ENCODE results near the gene NT5C.

DNA sequence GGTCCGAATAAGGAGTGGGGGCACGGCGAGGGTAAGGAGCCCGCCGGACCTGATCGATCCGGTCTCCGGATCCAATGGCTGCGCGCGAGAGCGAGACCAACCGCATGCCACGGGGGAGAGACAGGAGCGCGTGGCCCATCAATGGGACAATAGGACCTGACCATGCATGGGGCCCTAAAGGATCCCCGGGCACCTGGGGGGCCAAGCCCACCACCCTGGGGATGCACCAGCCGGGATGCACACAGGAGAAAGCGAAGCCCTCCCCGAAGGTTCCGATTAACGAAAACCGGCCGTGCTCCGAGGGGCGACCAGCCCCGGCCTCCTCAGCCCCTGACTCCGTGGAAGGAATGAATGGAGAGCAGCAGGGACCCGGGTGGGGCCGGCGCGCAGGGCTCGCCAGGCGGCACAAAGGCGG, 22.2 kb upstream of the NT5C start:
- TF ChIP-seq, protein P1, sequence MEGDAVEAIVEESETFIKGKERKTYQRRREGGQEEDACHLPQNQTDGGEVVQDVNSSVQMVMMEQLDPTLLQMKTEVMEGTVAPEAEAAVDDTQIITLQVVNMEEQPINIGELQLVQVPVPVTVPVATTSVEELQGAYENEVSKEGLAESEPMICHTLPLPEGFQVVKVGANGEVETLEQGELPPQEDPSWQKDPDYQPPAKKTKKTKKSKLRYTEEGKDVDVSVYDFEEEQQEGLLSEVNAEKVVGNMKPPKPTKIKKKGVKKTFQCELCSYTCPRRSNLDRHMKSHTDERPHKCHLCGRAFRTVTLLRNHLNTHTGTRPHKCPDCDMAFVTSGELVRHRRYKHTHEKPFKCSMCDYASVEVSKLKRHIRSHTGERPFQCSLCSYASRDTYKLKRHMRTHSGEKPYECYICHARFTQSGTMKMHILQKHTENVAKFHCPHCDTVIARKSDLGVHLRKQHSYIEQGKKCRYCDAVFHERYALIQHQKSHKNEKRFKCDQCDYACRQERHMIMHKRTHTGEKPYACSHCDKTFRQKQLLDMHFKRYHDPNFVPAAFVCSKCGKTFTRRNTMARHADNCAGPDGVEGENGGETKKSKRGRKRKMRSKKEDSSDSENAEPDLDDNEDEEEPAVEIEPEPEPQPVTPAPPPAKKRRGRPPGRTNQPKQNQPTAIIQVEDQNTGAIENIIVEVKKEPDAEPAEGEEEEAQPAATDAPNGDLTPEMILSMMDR (IDR thresholded peaks at IDR 0.05): no peak
- TF ChIP-seq POLR2A (IDR thresholded peaks at IDR 0.05): no peak

Measured in adrenal gland (tissue), 5 donors.